GM19238 (cell line): ENCODE data around the gene FIBIN.
"Not testable (repeated sequence)": the region's sequence is repeated elsewhere in the genome, so short reads cannot be mapped to it uniquely, and the experiment has no call there.

ENCODE experiments used
- DNase-seq: peaks from one replicate; pipeline ENCODE4 v3.0.0; 2011; ENCODE audit warnings: low spot score; ENCODE audit not compliant: insufficient read length

Gene FIBIN

GRCh38 chr11:26993965-26994457, at the start of gene FIBIN:
FIBIN (plus strand) TSS chr11:26994112; CDS start chr11:26994527, 415 bp downstream.
- no peak for DNase-seq

- no peak for DNase-seq
Observed at GRCh38 chr11:26944866-26945664, 48.8 kb upstream of the FIBIN start.

- no peak for DNase-seq
Observed at GRCh38 chr11:26946257-26946716, 47.6 kb upstream of the FIBIN start.

GRCh38 chr11:26947379-26947844, 46.5 kb upstream of the FIBIN start:
- DNase-seq = no peak

- DNase-seq = no peak
Observed at GRCh38 chr11:26947904-26948639, 45.8 kb upstream of the FIBIN start.

GRCh38 chr11:26948881-26949280, 45.0 kb upstream of the FIBIN start:
- no peak for DNase-seq

- no peak for DNase-seq
Observed at GRCh38 chr11:26949846-26950245, 44.1 kb upstream of the FIBIN start.

- DNase-seq = no peak
Observed at GRCh38 chr11:26950260-26950719, 43.6 kb upstream of the FIBIN start.

- DNase-seq = no peak
Observed at GRCh38 chr11:26951809-26952515, 42.0 kb upstream of the FIBIN start.

- DNase-seq = no peak
Observed at GRCh38 chr11:26953770-26954392, 40.0 kb upstream of the FIBIN start.

GRCh38 chr11:26958005-26958701, 35.8 kb upstream of the FIBIN start:
- DNase-seq = no peak

GRCh38 chr11:26958702-26959049, 35.2 kb upstream of the FIBIN start:
- no peak for DNase-seq

GRCh38 chr11:26960281-26960680, 33.6 kb upstream of the FIBIN start:
- no peak for DNase-seq

GRCh38 chr11:26963764-26964163, 30.1 kb upstream of the FIBIN start:
- no peak for DNase-seq

- DNase-seq = no peak
Observed at GRCh38 chr11:26964339-26964738, 29.6 kb upstream of the FIBIN start.

GRCh38 chr11:26964847-26965485, 28.9 kb upstream of the FIBIN start:
- DNase-seq = not testable (repeated sequence)

GRCh38 chr11:26971961-26972360, 22.0 kb upstream of the FIBIN start:
- no peak for DNase-seq

- no peak for DNase-seq
Observed at GRCh38 chr11:26974069-26974783, 19.7 kb upstream of the FIBIN start.

GRCh38 chr11:26974996-26975395, 18.9 kb upstream of the FIBIN start:
- no peak for DNase-seq
